ENCODE measurements around the gene CORO2B.
A peak's percentile ranks its signal among the peaks of the same experiment; 100 is the strongest.

Gene CORO2B

DNA sequence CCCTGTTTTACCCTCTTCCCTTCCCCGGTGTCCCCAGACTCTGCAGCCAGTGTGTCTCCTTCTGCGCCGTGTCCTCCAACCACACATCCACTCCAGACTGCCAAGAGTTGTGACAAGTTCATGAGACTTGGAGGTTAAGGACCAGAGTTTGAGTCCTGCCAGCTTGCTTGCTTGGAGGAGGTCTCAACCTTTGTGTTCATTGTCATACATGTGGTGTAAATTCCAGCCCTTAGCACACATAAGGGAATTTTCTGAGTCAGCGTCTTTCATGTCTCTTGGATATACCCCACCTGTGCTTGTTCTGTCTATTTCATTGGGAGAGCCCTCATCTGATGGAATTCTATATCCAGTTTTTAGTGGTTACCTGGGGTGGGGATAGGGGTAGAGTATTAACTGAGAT is 13.3 kb downstream of the CORO2B start:
- DNase-seq, result no peak

DNA sequence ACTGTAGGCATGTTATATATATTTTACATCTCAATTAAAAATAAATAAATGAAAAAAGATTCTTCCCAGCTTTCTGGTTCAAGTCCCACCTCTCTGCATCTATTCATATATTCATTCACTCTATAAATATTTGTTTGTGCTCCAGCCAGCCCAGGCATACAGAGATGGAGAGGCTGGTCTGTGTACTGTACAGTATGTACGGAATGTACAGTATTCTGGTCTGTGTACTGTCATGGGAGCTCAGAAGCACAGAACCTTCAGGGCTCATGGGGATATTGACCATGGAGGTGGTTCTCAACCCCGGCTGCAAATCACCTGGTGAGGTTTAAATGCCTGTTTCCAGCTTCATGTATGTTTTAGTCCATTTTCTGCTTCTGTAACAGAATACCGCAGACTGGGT is 13.8 kb downstream of the CORO2B start:
- DNase-seq, result no peak

DNA sequence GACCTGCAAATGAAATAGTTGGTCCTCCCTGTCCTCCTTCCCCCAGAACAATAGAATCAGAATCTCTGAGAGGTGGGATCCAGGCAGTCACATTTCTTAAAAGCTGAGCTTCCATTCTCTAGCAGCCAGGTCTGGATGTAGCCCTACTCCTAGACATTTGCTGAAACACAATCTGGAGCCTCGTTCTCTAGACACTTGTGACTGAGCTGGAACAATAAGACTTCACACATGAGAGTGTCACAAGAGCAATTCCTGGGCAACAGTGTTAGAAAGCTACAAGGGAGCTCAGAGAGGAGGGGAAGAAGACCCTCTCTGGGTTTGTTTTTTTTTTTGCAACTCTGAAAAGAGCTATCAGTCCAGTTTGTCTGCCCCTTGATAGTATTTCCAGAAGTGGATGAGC is 14.5 kb downstream of the CORO2B start:
- DNase-seq, result no peak

DNA sequence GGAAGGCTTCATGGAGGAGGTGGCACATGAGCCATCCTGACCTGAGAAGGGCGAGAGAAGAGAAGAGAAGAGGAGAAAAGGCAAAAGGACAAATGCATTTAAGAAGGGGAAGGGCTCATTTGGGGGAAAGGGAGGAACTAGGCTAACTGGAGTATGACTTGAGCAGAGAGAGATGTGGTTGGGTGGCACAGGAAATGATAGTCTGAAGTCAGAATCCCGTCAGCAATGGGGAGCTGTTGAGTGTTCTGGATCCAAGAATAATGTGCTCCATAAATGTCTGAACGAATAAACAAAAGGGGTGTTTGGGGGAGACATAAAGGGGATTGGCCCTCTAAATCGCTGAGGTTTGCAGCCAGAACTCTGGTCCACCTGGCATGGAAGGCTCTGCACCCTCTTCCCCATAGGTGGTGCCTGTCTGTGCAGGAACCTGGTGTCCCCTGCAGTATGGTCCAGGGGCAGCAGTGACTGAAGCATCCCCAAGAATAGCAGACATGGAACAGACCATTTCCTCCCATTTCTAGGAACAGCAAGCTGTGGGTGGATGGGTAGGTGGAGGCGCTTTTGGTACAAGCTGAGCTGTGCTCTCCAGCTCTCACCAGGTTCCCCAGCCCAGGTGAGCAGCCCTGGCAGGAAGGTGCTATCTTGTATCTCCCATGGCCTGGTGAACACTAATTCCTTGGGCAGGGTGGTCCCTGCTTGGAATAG is 15.2 kb downstream of the CORO2B start:
- DNase-seq, result no peak

DNA sequence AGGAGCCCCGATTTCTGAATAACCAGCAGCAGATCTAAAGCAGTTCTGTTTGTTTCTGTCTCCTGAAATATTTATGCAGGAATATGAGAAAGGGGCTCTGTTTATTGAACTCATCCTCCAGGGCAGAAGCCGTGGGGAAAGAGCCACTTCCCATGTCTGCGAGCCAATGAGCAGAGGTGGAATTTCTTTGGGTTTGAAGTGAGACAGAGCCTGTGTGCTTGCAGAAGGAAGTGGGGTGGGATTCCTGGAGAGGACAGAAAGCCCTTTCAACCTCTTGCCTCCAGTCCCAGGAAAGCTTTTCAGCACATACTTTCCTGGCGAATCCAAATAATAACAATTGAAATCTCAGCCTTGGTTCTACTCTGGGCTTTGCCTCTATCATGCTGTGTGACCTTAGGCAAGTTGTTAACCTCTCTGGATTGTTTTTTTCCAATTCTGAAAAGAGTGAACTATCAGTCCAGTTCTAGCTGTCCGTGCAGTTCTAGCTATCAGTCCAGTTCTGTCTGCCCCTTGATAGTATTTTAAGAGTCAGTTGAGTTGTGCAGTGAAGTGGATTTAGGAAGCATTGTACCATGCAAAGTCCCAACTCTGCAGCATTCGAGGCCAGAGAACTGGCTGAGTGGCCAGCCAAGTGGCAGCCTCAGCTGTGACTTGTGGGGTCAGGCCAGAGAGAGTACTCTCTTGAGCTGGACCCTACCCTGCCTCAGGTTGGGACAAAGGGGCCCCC is 15.9 kb downstream of the CORO2B start:
- no peak for DNase-seq

DNA sequence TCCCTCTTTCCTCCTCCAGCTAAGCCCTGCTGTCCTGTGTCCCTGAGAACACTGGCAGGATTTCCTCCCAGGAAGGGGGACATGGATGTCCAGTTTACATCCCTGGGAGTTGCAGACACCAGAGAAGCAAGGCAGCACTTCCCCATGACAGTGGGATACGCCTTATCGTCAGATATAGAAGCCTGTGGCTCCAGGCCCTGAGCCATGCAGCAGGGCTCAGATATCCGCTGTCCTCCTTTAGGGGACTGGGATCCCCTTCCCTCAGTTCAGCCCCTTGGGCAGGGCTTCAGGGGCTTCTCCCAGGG is 16.4 kb downstream of the CORO2B start:
- DNase-seq, result no peak

DNA sequence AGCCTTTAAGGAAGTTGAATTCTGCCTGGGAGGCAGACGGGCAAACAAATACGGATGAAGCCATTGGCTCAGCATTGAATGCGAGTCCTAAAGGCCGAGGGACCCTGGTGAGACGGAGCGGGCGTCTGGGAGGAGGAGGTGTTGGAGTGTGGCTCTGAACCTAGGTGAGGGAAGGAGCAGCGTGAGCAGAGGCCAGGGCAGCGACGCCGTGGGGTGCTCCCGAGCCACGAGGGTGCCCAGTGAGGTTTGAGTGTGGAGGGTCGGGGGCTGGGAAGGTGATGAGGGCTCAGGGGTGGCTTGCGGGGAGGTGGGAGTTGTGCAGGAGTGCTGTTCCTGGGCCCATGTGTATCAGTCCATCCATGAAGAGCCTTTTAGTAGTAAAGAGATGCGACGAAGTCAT is 17.0 kb downstream of the CORO2B start:
- no peak for DNase-seq

DNA sequence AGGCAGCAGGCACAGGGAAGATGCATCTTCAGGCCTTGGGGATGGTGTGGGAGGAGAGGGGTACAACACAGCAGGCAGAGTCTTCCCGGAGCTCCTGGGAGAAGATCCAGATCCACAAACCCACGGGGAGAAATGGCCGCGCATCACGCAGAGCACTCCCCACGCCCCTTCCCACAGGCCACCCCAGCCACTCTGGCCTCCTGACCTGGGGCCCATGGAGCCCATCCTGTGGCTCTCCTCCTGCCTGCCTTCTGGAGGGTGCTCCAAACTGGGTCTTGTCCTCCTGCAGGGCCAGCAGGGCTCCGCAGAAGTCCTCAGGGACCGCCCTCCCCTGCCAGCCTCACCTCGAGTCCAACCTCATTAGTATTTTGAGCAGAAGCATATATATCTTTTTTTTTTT is 17.9 kb downstream of the CORO2B start:
- no peak for DNase-seq

DNA sequence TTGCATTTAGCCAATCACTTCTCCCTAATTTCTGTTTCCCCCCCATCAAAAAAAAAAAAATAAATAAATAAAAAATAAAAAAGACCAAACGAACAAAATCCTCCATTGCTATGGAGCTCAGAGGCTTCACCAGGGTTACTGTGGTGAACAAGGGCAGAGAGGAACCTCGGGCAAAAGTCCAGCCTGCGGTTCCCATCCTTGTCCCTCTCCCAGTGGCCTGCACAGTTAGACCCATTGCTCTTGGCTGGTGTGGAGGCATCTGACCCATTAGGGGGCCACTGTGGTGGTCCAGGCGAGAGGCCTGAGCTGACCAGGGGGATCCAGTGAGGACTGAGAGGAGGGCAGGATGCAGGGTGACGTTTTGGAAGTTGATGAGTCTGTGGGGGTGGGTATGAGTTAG is 18.8 kb downstream of the CORO2B start:
- DNase-seq, result no peak

DNA sequence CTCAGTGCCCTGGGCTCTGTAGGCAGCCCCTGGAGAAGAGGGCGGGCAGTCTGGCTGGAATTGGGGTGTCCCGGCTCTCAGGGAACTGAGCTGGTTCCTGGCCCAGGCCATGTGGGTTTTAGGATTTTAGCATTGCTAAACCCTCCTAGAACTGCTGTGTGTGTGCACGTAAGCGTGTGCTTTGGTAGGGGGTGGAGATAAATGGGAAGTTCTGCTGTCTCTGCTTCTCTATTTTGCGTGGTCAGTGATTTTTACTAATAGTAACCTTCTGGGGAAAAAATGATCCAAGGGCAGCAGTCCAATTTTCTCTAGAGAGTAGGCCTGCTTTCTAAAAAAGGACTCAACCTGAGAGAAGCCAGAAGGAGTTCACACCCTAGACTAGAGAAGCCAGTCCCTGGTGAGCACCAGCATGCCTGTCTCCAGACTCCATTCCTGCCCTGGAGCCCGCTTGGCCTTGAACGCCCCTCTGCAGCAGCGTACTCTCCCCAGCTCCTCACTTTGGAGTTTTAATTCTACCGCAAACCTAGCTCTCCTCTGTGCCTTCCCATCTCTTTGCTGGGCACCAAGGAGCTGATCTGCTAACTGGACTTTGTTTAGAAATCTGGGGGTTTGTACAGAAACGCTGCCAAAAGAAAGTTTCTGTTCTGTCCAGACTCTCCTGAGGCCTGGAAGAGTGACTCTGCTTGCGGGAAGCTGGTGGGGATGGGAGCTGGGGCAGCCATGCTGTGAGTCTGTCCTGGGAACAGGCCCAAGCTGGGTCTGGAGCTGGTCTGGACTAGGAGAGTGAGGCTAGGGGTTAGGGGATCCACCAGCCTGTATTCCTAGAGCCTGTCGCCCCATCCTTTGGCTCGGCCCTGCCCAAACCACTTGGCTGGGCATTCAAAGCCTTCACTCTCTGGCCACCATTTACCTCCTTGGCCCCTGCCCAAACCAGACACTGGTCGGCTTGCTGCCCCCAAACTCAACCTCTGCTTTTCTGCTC is 19.7 kb downstream of the CORO2B start:
- no peak for DNase-seq

DNA sequence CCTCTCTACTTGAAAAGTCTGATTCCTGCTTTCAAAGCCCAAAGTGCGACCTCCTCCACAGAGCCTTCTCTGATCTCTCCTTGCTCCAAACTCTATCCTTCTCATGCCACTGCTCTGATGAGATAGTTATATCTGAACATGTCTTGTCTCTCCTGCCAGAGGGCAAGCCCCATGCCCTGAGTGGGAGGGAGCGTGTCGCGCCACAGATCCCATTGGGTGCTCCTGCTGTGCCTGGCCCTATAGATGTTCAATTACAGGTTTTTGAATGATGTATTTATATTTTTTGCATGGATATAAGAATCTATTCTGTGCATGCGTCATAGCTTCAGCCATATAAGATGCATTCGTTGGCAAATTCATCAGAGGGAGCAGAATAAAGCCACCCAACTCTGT is 20.4 kb downstream of the CORO2B start:
- no peak for DNase-seq

DNA sequence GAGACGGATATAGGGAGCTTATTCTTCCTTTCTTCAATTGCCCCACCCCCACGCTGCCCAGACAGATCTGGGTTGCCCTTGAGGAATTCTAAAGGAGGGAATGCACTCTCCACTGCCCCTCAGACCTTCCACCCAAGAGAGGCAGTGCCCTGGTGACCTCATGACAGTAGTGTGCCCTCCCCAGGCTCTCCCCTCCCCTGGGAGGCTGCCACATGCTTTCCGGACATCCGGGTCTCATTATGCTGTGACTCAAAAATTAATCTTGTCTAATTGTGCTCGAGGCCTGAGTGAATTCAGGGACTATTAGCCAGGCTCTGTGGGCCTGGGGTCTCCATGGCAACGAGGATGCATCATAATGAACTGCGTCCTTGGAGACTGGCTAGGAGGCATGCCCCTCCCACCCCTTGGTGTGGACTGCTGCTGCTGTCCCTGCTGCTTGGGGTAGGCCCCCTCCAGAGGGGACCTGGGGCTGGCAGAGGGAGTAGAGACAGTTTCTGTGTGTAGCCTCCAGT is 20.8 kb downstream of the CORO2B start:
- DNase-seq, result peak; percentile 77

DNA sequence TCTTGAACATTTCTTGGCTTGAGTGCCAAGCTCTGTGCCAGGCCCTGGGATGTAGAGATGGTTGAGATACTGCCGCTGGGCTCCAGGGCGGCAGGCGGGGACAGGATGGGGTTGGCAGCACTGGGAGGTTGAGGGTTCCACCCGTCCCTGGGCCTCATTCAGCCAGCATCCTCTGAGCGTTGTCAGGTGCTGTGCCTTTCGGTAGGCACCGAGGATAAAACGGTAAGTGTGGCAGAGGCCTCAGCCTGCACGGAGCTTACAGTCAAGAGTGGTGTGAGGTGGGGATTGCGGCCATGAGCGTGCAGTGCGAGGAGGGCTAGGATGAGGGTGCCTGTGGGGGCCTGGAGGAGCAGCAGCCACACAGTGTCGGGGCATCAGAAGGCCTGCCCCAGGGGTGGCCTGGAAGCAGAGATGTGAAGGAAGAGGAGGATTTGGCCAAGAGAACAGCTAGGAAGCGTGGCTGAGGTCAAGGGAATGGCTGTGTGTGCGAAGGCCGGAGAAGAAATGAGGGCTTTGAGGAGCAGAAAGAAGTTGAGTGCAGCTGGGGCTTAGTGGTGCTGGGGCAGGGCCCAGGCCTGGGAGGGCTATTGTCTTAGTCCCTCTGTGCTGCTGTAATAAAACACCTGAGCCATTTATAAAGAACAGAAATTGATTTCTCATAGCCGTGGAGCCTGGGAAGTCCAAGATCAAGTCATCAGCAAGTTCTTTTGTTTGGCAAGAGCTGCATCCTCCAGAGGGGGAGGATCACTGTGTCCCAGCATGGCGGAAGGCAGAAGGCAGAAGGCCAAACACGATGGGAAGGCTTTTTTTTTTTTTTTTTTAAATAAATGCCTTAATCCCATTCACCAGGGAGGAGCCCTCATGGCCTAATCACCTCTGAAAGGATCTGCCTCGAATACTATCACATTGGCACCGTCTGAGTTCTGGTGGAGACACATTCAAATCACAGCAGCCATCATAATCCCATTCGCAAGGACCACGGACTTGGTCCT is 22.7 kb downstream of the CORO2B start:
- no peak for DNase-seq

DNA sequence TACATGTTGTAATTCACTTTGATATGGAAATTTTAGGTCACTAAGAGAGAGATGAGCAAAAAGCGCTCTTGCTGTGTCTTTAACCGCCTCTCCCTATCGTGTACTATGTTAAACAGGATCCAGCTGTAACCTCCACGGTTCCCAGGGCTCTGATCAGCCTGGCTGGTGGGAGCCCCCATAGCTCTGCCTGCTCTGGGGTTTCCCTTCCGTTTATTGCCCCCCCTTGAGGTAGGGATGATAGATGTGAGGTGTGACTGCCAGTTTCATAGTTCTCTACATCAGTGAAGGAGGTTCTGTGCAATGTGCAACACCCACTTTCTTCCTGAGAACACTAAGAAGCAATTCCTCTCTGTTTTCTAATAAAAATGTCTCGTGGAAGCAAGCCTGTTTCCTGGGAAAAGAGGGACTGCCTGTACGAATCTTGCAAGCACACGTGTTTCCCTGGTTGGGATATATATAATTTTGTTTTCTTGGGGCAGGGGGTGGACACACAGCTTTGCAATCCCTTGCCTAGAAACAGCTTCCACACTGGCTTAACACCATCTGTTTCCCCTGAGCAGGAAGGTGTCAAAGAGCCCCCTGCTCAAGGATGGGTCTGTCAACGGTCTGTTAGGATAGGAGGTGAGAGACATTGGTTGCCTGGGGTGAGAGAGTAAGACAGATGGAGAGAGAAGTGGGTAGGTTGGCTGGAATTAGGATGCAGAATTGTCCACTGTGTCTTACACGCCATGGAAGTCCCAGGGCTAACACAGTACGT is 23.8 kb downstream of the CORO2B start:
- DNase-seq, result no peak

DNA sequence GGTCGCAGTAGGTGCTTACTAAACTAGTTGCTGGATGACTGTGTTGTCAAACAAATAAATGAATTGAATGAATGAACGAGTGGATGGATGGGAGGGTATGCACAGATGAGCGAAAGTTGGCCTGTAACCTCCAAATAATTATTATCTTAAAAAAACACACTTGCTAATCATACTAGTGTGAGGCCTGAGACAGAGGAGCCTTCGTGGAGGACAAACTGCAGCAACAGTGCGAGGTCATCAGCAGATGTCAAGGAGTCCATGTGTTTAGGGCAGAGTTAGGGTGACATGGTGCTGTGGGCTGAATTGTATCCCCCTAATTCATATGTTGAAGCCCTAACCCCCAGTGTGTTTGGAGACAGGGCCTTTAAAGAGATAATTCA is 24.4 kb downstream of the CORO2B start:
- DNase-seq, result no peak

DNA sequence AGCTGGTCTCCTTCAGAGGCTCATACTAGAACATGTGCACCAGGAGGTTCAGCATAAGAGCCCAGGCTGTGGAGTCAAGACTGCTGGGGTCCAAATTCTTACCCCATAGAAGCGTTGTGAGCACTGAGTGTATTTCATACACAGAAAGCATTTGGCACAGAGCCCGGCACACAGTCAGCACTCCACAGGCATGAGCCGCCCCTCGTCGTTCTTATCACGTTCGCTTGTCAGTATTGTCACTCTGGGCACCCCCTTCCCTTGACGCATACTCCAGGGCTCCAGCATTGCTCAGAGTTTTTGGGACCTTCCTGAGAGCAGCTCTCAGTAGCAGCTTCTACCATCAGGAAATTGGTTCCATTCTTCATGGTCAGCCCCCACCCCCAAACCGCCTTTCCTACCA is 25.2 kb downstream of the CORO2B start:
- DNase-seq, result no peak

DNA sequence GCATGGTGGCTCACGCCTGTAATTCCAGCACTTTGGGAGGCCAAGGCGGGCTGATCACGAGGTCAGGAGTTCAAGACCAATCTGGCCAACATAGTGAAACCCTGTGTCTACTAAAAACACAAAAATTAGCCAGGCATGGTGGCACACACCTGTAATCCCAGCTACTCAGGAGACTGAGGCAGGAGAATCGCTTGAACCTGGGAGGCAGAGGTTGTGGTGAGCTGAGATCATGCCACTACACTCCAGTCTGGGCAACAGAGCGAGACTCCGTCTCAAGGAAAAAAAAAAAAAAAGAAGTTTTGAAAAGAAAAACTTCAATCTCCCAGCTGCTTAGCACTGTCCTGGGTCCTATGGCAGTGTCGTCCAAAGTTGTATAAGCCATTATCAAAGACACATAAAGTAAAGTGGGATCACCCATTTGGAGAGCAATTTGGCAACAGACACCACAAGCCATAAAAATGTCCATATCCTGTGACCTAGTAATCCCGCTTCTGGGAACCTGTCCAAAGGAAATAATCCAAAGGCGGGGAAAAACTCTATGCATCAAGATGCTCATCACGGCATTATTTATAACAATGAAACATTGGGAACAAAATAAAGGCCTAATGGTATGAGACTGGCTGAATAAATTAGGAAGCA is 26.2 kb downstream of the CORO2B start:
- DNase-seq, result peak; percentile 90

DNA sequence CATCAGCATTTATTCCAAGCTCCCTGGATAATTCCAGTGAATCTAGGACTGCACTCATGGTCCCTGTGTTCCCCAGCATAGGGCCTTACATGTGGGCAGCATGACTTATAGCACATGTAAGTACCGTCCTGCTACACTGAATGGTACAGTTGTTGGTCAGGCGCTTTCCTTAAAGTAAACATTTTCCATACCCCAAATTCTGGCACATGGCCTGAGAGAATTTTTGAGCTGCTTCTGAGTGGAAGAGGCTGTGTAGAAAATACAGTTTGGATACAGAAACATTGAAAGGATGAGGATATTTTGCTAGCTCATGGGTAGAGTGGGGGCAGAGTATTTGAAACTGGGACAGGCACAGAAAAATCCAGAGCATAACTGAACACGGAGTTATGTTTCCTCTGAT is 27.6 kb downstream of the CORO2B start:
- no peak for DNase-seq

DNA sequence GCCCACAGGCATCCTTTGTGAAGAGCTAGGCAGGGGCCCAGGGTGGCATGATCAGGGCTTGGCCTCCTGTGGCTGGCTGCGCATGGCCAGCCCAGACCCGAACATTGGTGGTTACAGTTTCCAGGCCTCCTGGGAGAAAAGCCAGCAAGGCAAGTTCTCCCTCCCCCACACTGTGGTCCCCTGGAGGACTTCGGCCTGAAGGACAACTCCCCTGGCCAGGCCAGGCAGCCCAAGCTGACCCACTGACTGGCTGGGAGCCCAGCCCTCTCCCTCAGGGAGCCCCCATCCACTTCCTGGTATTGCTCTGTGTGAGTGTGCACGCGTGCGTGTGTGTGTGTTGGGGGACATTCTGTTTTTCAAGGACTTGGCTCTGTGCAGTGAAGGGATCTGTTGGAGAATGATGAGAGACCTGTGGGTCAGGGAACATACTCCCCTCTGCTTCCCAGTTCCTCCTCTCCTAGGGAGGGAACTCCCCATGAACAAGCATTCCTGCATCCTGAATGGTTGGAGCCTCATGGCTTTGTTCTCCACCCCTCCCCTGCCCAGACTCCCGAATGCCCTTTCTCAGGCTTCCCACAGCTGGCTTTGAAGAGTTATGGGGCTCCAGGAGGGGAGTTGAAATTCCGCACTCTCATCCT is 29.5 kb downstream of the CORO2B start:
- DNase-seq, result peak; percentile 24

DNA sequence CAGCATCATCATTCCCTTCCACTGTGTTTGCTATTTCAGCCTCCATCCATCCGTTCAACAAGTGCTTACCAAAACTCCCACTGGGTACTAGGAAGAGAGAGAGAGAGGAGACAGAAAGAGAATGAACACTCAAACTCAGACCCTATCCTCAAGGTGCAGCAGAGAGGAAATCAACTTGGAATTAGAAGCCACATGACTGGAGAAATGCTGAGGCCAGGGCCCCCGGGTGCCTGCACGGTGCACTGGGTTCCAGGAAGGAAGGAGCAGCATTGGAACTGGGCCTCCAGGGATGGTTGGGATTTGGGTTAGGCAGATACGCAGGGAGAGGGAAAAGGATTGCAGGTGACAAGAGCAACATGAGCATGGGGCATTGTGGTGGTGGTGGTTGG is 30.0 kb downstream of the CORO2B start:
- DNase-seq, result no peak
